GM12878 (cell line): ENCODE results near the gene LCN12. TPM values are rescaled to one million over a fixed set of nuclear protein-coding genes. Genes with fewer than 3 reads are reported as not detected.

Experiments
- ATAC-seq: fragments of 200-7000 bp; cut with Tn5 transposase; 3 replicates; pipeline ENCODE4 v1.9.1; 2020; ENCODE audit warnings: mild to moderate bottlenecking, moderate library complexity
- BruUV-seq: library from RNA; stranded (reverse); fragments of 400-500 nt; replicated peaks from 2 replicates; lab custom pipeline; 2021; lab: Mats Ljungman, UMichigan
- CTCF ChIA-PET: fragments of 300-600 bp; sonication (Branson Sonifier 250); formaldehyde crosslinking; extraction: SDS; loops from one replicate; lab custom pipeline; 2021; ENCODE audit warnings: inconsistent platforms; lab: Yijun Ruan, JAX
- POLR2A ChIA-PET: fragments of 350-600 bp; formaldehyde crosslinking; extraction: SDS; loops from one replicate; lab custom pipeline; 2021; ENCODE audit warnings: inconsistent platforms; lab: Charles Lee
- RAD21 ChIA-PET: fragments of 300-600 bp; sonication (Branson Sonifier 250); formaldehyde crosslinking; loops from one replicate; lab custom pipeline; 2023; ENCODE audit warnings: antibody characterized with exemption; ENCODE audit not compliant: unreplicated experiment; lab: Charles Lee
- SMC1A ChIA-PET: fragments of 300-600 bp; sonication (Branson Sonifier 250); formaldehyde crosslinking; loops from one replicate; lab custom pipeline; 2023; ENCODE audit not compliant: unreplicated experiment, uncharacterized antibody; lab: Charles Lee
- DNase-seq: peaks from one replicate; pipeline ENCODE4 v3.0.0-alpha.2; 2011; ENCODE audit warnings: low read depth, low spot score
- FAIRE-seq: peaks from 3 replicates; lab custom pipeline; 2011; peaks lifted over from hg19 to GRCh38; lab: Jason Lieb, UNC
- H2AFZ ChIP-seq: 2 replicates; pipeline ENCODE4 v1.6.0; 2011; ENCODE audit warnings: low read depth, low read length, control low read depth; ENCODE audit not compliant: control insufficient read depth
- H3K27ac ChIP-seq: 2 replicates; pipeline ENCODE4 v1.5.1; 2011; ENCODE audit warnings: control low read depth; ENCODE audit not compliant: control insufficient read depth, insufficient read depth
- H3K27me3 ChIP-seq, 2 experiments: replicated peaks in 1 of 2; 2 replicates each; pipeline versions ENCODE4 v1.6.0 to v1.6.1; 2011; ENCODE audit warnings: low read length in 1 of 2; ENCODE audit not compliant: control insufficient read depth in 2 of 2, insufficient read depth in 2 of 2
- H3K36me3 ChIP-seq, 2 experiments: 2 replicates each; pipeline ENCODE4 v1.5.1; 2011; ENCODE audit warnings: low read length in 1 of 2; ENCODE audit not compliant: control insufficient read depth in 2 of 2, insufficient read depth in 2 of 2
- H3K4me1 ChIP-seq: 2 replicates; pipeline ENCODE4 v1.6.1; 2011; ENCODE audit warnings: mild to moderate bottlenecking, low read length, moderate library complexity, mixed read lengths; ENCODE audit not compliant: control insufficient read depth, insufficient read depth
- H3K4me2 ChIP-seq: 2 replicates; pipeline ENCODE4 v1.6.0; 2011; ENCODE audit warnings: control low read depth; ENCODE audit not compliant: control insufficient read depth, insufficient read depth
- H3K4me3 ChIP-seq: fragments of 200-600 bp; sonication (generic); 2 replicates; pipeline ENCODE4 v1.5.1; 2016
- H3K79me2 ChIP-seq: 2 replicates; pipeline ENCODE4 v1.6.0; 2011; ENCODE audit warnings: low read length; ENCODE audit not compliant: control insufficient read depth, insufficient read depth
- H3K9ac ChIP-seq: 2 replicates; pipeline ENCODE4 v1.8.0; 2011; ENCODE audit warnings: low read length, control low read depth, mixed read lengths; ENCODE audit not compliant: control insufficient read depth, insufficient read depth
- H3K9me3 ChIP-seq: replicated peaks from 3 replicates; pipeline ENCODE4 v1.5.1; 2011; ENCODE audit warnings: mild to moderate bottlenecking, low read length; ENCODE audit not compliant: control insufficient read depth, insufficient read depth
- H4K20me1 ChIP-seq: 2 replicates; pipeline ENCODE4 v1.6.0; 2011; ENCODE audit not compliant: control insufficient read depth, insufficient read depth
- BHLHE40 ChIP-seq, 2 experiments: fragments of 450-650 bp in 1 of 2; IDR thresholded peaks; 2 replicates each; pipeline ENCODE4 v1.6.1; 2011 to 2017; ENCODE audit warnings: low read depth in 2 of 2, borderline replicate concordance in 1 of 2, improper control_type of control experiment in 1 of 2, low read length in 1 of 2, mild to moderate bottlenecking in 1 of 2
- CHD1 ChIP-seq: IDR thresholded peaks from 2 replicates; pipeline ENCODE4 v1.6.1; 2012; ENCODE audit warnings: low read depth, low read length, improper control_type of control experiment
- E2F8 ChIP-seq: fragments of 450-650 bp; IDR thresholded peaks from 2 replicates; pipeline ENCODE4 v1.6.1; 2018; ENCODE audit warnings: mild to moderate bottlenecking, low read depth, moderate library complexity; ENCODE audit not compliant: partially characterized antibody
- JUND ChIP-seq: IDR thresholded peaks from 2 replicates; pipeline ENCODE4 v1.6.1; 2012; ENCODE audit warnings: low read depth, mild to moderate bottlenecking, low read length, improper control_type of control experiment, moderate library complexity
- NFXL1 ChIP-seq: fragments of 450-650 bp; IDR thresholded peaks from 2 replicates; pipeline ENCODE4 v1.6.1; 2017; ENCODE audit warnings: antibody characterized with exemption, mild to moderate bottlenecking, borderline replicate concordance
- NR2F1 ChIP-seq: fragments of 450-650 bp; conservative IDR thresholded peaks from 2 replicates; pipeline ENCODE4 v1.6.1; 2017; ENCODE audit warnings: mild to moderate bottlenecking
- POLR2AphosphoS5 ChIP-seq: IDR thresholded peaks from 2 replicates; pipeline ENCODE4 v1.6.1; 2011; ENCODE audit warnings: mild to moderate bottlenecking, low read length, inconsistent platforms
- REST ChIP-seq: IDR thresholded peaks from 2 replicates; pipeline ENCODE4 v1.6.1; 2012; ENCODE audit warnings: mild to moderate bottlenecking, low read depth, low read length
- RUNX3 ChIP-seq: IDR thresholded peaks from 2 replicates; pipeline ENCODE4 v1.6.1; 2012; ENCODE audit warnings: low read length, inconsistent platforms
- SIX5 ChIP-seq: IDR thresholded peaks from 2 replicates; pipeline ENCODE4 v1.6.1; 2011; ENCODE audit warnings: mild to moderate bottlenecking, low read depth, low read length, moderate library complexity; ENCODE audit not compliant: severe bottlenecking
- ZNF592 ChIP-seq: fragments of 450-650 bp; IDR thresholded peaks from 2 replicates; pipeline ENCODE4 v1.6.1; 2017; ENCODE audit warnings: mild to moderate bottlenecking, moderate library complexity
- WGBS: methylation state at CpG from one replicate; pipeline ENCODE4 v1.1.6; 2016; ENCODE audit warnings: low lambda C conversion rate; ENCODE audit not compliant: insufficient replicate concordance, insufficient coverage; ENCODE audit errors: missing lambda C conversion rate; 5-methylcytosine and 5-hydroxymethylcytosine counted together
- in situ Hi-C: fragments of 300-500 bp; cut with MboI; formaldehyde crosslinking; loops from 9 replicates; pipeline ENCODE4 v1.14.3; 2018; ENCODE audit warnings: mixed read lengths
- intact Hi-C: fragments of 100-400 bp; cut with micrococcal nuclease; formaldehyde crosslinking; loops from one replicate; pipeline ENCODE4 v1.14.2; 2022; ENCODE audit not compliant: unreplicated experiment
- polyA plus RNA-seq, 11 experiments: library from polyadenylated mRNA; depleted of rRNA in 4 of 11; unstranded in 6 of 11; stranded (reverse) in 5 of 11; fragments of >200 nt; fragmentation: Nextera tagmentation in 4 of 11; fragmentation: Illumina TruSeq in 1 of 11; extraction: Ambion mirVana in 4 of 11; extraction: Trizol in 1 of 11; gene quantifications; 1 replicate in 1 of 11; 2 replicates in 10 of 11; pipeline versions ENCODE4 v1.2.1 to v1.2.3, GENCODE V29; 2011 to 2016; ENCODE audit warnings: inconsistent platforms in 2 of 11, missing spikeins in 2 of 11, low read depth in 1 of 11
- total RNA-seq, 4 experiments: library from RNA; depleted of rRNA in 3 of 4; stranded (reverse); fragments of >200 nt in 3 of 4; fragmentation: Illumina TruSeq in 1 of 4; extraction: Trizol in 1 of 4; gene quantifications; 2 replicates each; pipeline versions ENCODE4 v1.2.1 to v1.2.3, GENCODE V29; 2013 to 2021

Gene LCN12
- total and polyA plus RNA-seq, 10 of the 15 experiments (the other 5 are each of a cell fraction or from before 2014, with no cell fraction given), result 0.06 to 0.64 (median 0.40) TPM; not detected in 3

- peaks cover 2 to 5% of the 10 kb centered on the region in 2 experiments; a peak in 3 of 4 replicates for H3K27me3 ChIP-seq
- no peaks in the 10 kb centered on the region for H4K20me1 ChIP-seq
- in situ Hi-C loops (no loop called here), intact Hi-C loops (no loop called here)
- FAIRE-seq (no peak), ATAC-seq (no peak; the same call in 2 of the 3 replicates), DNase-seq (no peak)
- H3K79me2 ChIP-seq, result no peaks in the 10 kb centered on the region; the same call in 1 of the 2 replicates
- H3K4me1 ChIP-seq, result peaks cover 27% of the 10 kb centered on the region
- BruUV-seq, result no TSS peak
- peak overlapping the region; percentile 63 for H3K27ac ChIP-seq
- H3K36me3 ChIP-seq, result no peaks in the 10 kb centered on the region
- CTCF ChIA-PET, result interaction anchor here (1.0 to 3.3 kb wide), 7 partner anchors 9 to 75 kb away, joined by 3 to 17 read pairs (median 5); no protein-coding TSS in a partner anchor
- peak overlapping the region; percentile 73 for H3K4me3 ChIP-seq
- H3K9ac ChIP-seq, result peak overlapping the region; percentile 66
- POLR2A ChIA-PET, result interaction anchor here (1.2 to 1.5 kb wide), 4 partner anchors 27 to 248 kb away, joined by 3 to 4 read pairs (median 4); partner anchors contain the start of gene TUBB4B
- no peaks in the 10 kb centered on the region; the same call in 2 of the 3 replicates for H3K9me3 ChIP-seq
- RAD21 ChIA-PET, result interaction anchor here (1.3 to 1.7 kb wide), 2 partner anchors 45 to 226 kb away, joined by 3 to 8 read pairs; no protein-coding TSS in a partner anchor
- H3K4me2 ChIP-seq, result peak overlapping the region; percentile 99
- WGBS, result 33% methylated on average over 18 of the region's 18 CpGs
- SMC1A ChIA-PET, result interaction anchor here (1.1 kb wide), 1 partner anchor 45 kb away, joined by 4 read pairs; no protein-coding TSS in a partner anchor
- peak overlapping the region; percentile 92 for H2AFZ ChIP-seq
- no peak for TF ChIP-seq BHLHE40 (IDR thresholded peaks at IDR 0.05; ENCODE audit: borderline replicate concordance in 1 of 2, low read depth in 2 of 2, low read length in 1 of 2)
- TF ChIP-seq CHD1, result no peak
- no peak for TF ChIP-seq SIX5
- TF ChIP-seq E2F8, result no peak
- peak; percentile 23; the same call in 1 of the 2 replicates for TF ChIP-seq REST
- TF ChIP-seq ZNF592, result no peak
- 0 out of 2 replicates have a peak, but pooled peaks have one; percentile 47 for TF ChIP-seq NR2F1
- peak; percentile 91 for TF ChIP-seq NFXL1
- TF ChIP-seq POLR2AphosphoS5, result no peak
- TF ChIP-seq RUNX3, result no peak
- TF ChIP-seq JUND, result no peak
These were observed 40.8 kb downstream of the LCN12 start for GRCh38 chr9:136992819-136993369.
